WTC11 (cell line): ENCODE results near the gene CBFB.

ENCODE experiments used
- CTCF ChIP-seq: fragments of 200-600 bp; IDR thresholded peaks from 2 replicates; pipeline ENCODE4 v1.8.0; 2022; ENCODE audit warnings: antibody characterized with exemption
- TF ChIP-seq, protein P1 (sequence below): sonication (generic); formaldehyde crosslinking; IDR thresholded peaks from 2 replicates; pipeline ENCODE4 v1.8.1; 2022; ENCODE audit warnings: low read depth, missing genetic modification reagents, borderline replicate concordance
- TF ChIP-seq, protein P2 (sequence below): sonication (generic); formaldehyde crosslinking; IDR thresholded peaks from 2 replicates; pipeline ENCODE4 v1.8.0; 2022; ENCODE audit warnings: mild to moderate bottlenecking, missing genetic modification reagents

DNA sequence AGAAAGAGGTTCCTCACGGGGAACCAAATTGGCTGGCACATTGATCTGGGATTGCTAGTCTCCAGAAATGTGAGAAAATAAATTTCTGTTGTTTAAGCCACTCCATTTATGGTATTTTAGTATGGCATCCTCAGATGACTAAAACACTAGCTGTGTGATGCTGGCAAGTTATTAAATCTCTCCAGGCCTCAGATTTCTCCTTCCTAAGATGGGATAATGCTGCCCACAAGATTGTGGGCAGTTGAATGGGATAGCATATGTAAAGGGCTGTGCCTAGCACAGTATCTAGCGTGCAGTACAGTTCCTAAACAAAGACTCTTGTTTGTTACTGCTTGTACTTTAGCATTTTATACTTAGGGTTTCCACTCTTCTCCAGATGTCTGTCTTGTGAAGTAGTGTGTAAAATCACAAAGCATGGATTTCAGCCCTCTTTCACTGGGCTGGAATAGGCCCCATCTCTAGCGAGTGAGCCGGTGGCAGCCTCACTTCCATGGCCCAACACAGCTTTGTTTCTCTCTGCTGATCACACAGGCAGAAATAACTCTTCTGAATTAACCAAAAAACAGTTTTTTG lies 42.6 kb downstream of the CBFB start:
- no peak for TF ChIP-seq CTCF
- TF ChIP-seq, protein P1, sequence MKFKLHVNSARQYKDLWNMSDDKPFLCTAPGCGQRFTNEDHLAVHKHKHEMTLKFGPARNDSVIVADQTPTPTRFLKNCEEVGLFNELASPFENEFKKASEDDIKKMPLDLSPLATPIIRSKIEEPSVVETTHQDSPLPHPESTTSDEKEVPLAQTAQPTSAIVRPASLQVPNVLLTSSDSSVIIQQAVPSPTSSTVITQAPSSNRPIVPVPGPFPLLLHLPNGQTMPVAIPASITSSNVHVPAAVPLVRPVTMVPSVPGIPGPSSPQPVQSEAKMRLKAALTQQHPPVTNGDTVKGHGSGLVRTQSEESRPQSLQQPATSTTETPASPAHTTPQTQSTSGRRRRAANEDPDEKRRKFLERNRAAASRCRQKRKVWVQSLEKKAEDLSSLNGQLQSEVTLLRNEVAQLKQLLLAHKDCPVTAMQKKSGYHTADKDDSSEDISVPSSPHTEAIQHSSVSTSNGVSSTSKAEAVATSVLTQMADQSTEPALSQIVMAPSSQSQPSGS (CRISPR knock-in tag): no peak
- TF ChIP-seq, protein P2, sequence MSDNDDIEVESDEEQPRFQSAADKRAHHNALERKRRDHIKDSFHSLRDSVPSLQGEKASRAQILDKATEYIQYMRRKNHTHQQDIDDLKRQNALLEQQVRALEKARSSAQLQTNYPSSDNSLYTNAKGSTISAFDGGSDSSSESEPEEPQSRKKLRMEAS (CRISPR knock-in tag): no peak
